COLO668 (cell line): Measurements from ENCODE around the gene BEND7.
"Not testable (repeated sequence)": the region's sequence is repeated elsewhere in the genome, so short reads cannot be mapped to it uniquely, and the experiment has no call there.

ENCODE experiments used
- DNase-seq: peaks from one replicate; lab custom pipeline; 2025; ENCODE audit not compliant: unreplicated experiment; lab: John Stamatoyannopoulos, UW

The BEND7 gene

GRCh38 chr10:13483951-13484350, 44.9 kb downstream of the BEND7 start:
- DNase-seq = no peak

- no peak for DNase-seq
Measured at GRCh38 chr10:13483073-13483472, 45.7 kb downstream of the BEND7 start.

- no peak for DNase-seq
Measured at GRCh38 chr10:13481690-13482089, 47.1 kb downstream of the BEND7 start.

GRCh38 chr10:13475124-13475523, 53.7 kb downstream of the BEND7 start:
- DNase-seq = no peak

GRCh38 chr10:13473986-13474385, 54.8 kb downstream of the BEND7 start:
- no peak for DNase-seq

GRCh38 chr10:13472359-13472758, 56.5 kb downstream of the BEND7 start:
- no peak for DNase-seq

GRCh38 chr10:13470270-13470669, 58.5 kb downstream of the BEND7 start:
- DNase-seq = no peak

- DNase-seq = no peak
Measured at GRCh38 chr10:13462551-13462950, 66.3 kb downstream of the BEND7 start.

GRCh38 chr10:13458687-13459012, 70.2 kb downstream of the BEND7 start:
- DNase-seq = no peak

GRCh38 chr10:13457958-13458686, 70.7 kb downstream of the BEND7 start:
- DNase-seq = no peak

GRCh38 chr10:13453896-13454295, 74.9 kb downstream of the BEND7 start:
- no peak for DNase-seq

GRCh38 chr10:13450069-13450468, 78.7 kb downstream of the BEND7 start:
- no peak for DNase-seq

GRCh38 chr10:13449296-13449695, 79.5 kb downstream of the BEND7 start:
- DNase-seq = no peak

GRCh38 chr10:13448216-13448615, 80.6 kb downstream of the BEND7 start:
- DNase-seq = no peak

GRCh38 chr10:13445656-13446400, 83.0 kb downstream of the BEND7 start:
- no peak for DNase-seq

GRCh38 chr10:13441476-13441875, 87.3 kb downstream of the BEND7 start:
- DNase-seq = no peak

GRCh38 chr10:13440185-13441061, 88.4 kb downstream of the BEND7 start:
- DNase-seq = peak; percentile 18

GRCh38 chr10:13439313-13440184, 89.3 kb downstream of the BEND7 start:
- no peak for DNase-seq

- DNase-seq = no peak
Measured at GRCh38 chr10:13437026-13437555, 91.7 kb downstream of the BEND7 start.

GRCh38 chr10:13427943-13428342, 100.9 kb downstream of the BEND7 start:
- not testable (repeated sequence) for DNase-seq
